NCI-H146 (cell line): ENCODE results near the gene LYST.
"Not testable (repeated sequence)": the region's sequence is repeated elsewhere in the genome, so short reads cannot be mapped to it uniquely, and the experiment has no call there.

Source experiments
- DNase-seq: peaks from one replicate; lab custom pipeline; 2025; lab: John Stamatoyannopoulos, UW

Gene LYST

GRCh38 chr1:235638612-235639011 lies 228.1 kb downstream of the LYST start:
- DNase-seq = not testable (repeated sequence)

DNA sequence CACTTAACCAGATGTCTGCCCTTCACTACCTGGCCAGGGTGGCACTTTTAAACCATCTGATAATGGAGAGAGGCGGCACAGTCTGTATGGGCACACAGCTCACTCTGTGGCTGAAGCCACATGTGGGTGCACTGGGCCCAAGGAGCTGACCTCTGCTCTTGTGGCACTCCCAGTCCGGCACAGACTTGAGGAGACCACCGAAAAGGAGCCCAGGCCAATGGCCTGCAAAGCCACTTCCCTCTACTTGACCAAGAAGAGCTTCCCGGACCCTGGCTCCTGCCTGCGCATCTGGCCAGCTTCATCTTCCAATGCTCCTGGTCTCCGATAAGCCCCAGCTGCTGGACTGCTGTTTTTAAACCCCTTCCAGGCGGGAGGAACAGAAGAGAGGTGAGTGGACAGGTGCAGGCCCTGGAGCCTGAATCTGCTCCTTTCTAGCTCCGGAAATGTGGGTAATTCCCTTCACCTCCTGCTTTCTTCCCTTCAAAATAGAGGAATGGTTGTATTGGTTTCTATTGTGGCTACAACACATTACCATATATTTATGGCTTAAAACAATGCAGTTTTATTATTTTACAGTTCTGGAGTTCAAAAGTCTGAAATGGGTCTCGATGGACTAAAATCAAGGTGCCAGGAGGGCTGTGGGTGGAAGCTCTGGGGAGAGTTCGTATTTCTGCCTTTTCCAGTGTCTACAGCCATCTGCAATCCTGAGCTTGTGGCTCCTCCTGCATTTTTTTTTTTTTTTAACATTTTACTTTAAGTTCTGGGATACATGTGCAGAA lies 228.8 kb downstream of the LYST start:
- no peak for DNase-seq

GRCh38 chr1:235635938-235636662 lies 230.6 kb downstream of the LYST start:
- no peak for DNase-seq

DNA sequence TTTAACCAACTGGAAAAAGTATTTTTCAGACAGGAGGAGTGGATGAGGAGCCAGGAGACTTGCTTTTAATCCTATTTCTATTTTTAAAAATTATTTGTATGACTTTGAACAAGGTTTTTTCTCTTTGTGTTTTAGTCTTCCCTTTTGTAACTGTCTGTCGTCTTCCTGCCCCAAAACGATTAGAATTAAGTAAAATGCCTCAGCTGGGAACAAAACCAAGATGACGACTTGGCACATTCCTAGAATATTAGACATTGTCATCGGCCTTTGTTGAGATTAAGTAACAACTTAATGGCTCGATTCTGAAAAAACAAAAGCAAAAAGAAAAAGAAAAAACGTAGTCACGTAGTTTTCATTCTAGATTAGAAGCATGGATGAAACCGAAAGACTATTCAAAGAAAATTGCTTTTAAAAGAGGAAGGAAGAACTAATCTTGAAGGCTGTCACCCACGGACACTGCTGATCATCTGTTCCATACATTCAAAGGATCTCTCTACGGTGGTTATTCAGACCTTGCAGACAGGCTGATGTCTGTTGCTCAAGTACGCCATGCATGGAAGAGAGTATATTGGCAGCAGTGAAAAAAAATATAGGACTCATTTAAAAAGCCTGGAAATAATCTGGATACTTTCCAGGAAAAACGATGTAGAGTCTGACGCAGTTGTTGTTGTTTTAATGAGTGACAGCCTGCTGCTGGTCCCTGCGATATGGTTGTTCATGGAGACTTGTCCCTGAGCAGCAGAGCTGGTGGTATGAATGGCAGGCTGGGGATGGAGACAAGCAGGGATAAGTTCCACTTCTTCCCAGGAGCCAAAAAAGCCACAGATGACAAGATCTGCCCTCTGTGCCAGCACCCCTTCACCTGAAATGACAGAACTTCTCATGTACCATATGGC lies 234.0 kb downstream of the LYST start:
- no peak for DNase-seq

DNA sequence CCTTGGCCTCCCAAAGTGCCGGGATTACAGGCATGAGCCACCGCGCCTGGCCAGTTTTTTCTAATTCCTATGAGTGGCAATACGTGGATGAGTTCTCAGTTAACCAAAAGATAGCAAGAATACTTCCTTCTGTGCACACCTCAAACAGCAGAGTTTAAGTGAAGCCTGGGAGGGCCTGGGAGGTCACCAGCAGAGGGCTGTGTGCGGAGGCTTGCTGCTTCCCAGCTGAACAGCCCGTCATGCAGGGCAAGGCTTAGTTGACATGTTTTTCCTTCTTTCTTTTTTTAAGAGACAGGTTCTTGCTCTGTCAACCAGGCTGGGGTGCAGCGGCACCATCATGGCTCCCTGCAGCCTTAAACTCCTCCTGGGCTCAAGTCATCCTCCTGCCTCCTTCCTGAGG lies 234.9 kb downstream of the LYST start:
- no peak for DNase-seq

- DNase-seq = no peak
These were observed 238.2 kb downstream of the LYST start for GRCh38 chr1:235628316-235629005.

DNA sequence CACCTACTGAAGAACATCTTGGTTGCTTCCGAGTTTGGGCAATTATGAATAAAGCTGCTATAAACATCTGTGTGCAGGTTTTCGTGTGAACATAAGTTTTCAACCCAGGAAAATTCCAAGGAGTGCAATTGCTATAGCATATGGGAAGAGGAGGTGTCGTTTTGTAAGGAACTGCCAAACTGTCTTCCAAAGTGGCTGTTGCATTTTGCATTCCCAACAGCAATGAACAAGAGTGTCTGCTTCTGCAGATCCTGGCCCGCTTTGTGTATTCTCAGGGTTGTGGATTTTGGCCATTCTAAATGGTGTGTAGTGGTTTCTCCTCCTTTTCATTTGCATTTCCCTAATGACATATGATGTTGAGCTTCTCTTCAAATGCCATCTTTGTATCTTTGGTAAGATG lies 240.9 kb downstream of the LYST start:
- DNase-seq = no peak

- no peak for DNase-seq
These were observed 241.4 kb downstream of the LYST start for GRCh38 chr1:235625340-235625739.

DNA sequence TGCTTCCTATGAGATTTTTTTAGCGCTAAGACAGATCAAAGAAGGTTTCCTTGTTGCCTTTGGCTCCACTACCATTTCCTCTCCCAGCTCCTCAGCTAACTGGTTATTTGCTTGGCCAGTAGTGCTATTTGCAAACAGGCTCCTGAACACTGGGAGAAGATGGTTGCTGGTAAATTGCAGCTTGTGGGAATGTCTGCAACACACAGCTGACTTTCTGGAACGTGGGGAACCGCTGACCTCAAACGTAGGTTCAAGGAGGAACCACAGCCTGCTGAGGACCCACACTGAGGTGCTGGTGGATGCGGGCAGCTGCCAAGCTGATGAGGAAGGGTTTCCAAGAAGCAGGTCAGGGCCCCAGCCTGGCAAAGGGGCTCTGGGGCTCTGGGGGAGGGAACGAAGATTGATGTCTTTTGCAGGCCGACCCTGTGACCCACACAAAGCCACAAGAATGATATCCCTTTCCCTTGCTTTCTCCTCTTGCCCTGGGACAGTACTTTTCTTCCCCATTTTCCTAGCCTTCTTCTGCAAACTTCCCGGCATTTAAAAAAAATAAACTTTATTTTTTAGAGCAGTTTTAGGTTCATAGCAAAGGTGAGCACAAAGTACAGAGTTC lies 241.9 kb downstream of the LYST start:
- no peak for DNase-seq

DNA sequence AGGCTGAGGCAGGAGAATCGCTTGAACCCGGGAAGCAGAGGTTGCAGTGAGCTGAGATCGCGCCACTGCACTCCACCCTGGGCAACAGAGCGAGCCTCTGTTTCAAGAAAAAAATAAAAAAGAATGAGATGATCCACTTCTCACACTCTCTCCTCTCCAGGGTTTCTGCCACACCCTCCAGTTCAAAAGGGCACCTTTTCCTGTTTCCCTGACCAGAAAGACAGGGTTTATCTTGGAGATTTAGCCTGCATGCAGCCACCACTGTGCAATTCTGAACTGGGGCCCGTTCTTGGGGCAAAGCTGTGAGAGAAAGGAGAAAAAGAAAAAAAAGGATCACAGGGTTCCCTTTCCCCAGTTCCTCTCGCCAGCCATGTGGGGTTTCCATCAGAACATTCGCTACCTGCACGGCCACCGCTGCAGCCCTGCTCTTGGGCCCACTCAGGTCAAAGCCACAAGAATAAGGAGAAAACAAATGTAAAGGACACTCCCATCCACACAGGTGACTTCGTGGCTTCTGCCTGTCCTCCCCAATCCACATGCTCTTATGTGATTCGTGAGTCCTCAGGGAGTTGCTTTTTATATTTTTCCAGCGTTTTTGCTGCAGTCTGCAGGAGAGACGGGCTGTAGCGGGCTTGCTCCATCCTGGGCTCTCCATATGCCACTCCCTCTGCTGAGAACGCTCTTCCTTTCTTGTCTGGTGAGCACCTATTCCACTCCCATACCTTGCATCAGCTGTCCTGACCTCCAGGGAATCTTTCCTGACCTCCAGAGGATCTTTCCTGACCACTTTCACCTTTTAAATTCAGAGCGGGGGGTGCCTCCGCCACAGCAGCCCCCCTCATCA lies 243.5 kb downstream of the LYST start:
- DNase-seq = no peak

- not testable (repeated sequence) for DNase-seq
These were observed 247.6 kb downstream of the LYST start for GRCh38 chr1:235619149-235619548.

- no peak for DNase-seq
These were observed 248.9 kb downstream of the LYST start for GRCh38 chr1:235617808-235618207.

DNA sequence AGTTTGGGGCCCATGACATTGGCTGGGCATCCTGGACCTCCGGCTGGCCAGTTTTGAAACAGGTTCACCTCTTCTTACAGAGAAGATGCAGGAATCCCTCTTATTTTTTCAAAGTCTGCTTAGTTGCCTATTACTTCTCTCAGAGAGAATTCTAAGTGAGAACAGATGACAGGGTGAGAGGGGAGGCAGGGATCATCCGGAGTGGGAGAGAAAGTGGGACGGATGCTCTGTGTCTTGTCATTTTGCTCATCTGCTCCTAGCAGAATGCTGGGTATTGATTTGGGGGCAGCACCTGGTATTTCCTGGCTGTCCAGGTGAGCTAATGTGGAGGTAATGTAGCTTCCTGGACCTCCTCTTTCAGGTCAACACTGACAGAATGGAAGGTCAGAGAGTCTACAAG lies 249.6 kb downstream of the LYST start:
- no peak for DNase-seq

DNA sequence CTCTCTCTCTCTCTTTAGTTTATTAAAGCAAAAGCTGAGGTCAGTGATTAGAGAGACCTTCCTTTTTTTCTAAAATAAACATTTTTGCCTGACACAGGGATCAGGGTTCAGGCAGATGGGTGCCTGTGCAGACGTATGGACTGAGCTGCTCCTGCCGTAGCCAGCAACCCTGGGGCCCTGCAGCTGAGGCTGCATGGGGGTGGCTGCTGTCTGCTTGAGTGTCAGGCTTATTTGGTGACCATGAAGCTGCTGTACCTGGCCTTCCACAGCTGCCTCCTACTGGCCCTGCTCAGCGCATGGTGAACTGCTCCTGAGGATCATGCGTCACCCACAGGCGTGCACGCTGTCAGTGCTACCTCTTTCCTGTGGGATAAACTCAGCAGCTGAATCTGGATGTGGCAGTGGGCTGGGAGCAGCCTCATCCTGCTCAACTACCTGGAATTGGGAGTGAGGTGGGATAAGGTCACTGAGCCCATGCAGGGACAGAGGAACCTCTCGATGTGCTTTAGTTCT lies 252.2 kb downstream of the LYST start:
- no peak for DNase-seq

- DNase-seq = no peak
These were observed 253.1 kb downstream of the LYST start for GRCh38 chr1:235613602-235614001.

GRCh38 chr1:235612761-235613160 lies 253.9 kb downstream of the LYST start:
- DNase-seq = no peak
